OCI-LY1 (cell line): ENCODE measurements around the gene CACNA2D4.

Experiments used
- H2AFZ ChIP-seq: fragments of 200-600 bp; sonication (generic), shearing (Covaris generic); 2 replicates; pipeline ENCODE4 v1.6.0; 2014; ENCODE audit warnings: antibody characterized with exemption, mild to moderate bottlenecking, low read length
- H3F3A ChIP-seq: fragments of 200-600 bp; sonication (generic), shearing (Covaris generic); 2 replicates; pipeline ENCODE4 v1.6.0; 2014; ENCODE audit warnings: mild to moderate bottlenecking, antibody characterized with exemption, low read length, moderate library complexity; ENCODE audit not compliant: insufficient read depth
- H3K27ac ChIP-seq: fragments of 200-600 bp; sonication (generic); 2 replicates; pipeline ENCODE4 v1.5.1; 2014; ENCODE audit warnings: low read length, mixed run types, mild to moderate bottlenecking, low read depth; ENCODE audit not compliant: poor library complexity, severe bottlenecking
- H3K27me3 ChIP-seq: fragments of 200-600 bp; sonication (generic); 2 replicates; pipeline ENCODE4 v1.6.0; 2014; ENCODE audit warnings: antibody characterized with exemption, mild to moderate bottlenecking, low read length, moderate library complexity; ENCODE audit not compliant: insufficient read depth
- H3K36me3 ChIP-seq: fragments of 200-600 bp; sonication (generic); 2 replicates; pipeline ENCODE4 v1.6.1; 2014; ENCODE audit warnings: mild to moderate bottlenecking, antibody characterized with exemption, low read length, moderate library complexity, mixed read lengths; ENCODE audit not compliant: insufficient read depth
- H3K4me1 ChIP-seq: fragments of 200-600 bp; sonication (generic); 2 replicates; pipeline ENCODE4 v1.5.1; 2014; ENCODE audit warnings: mild to moderate bottlenecking, low read length, moderate library complexity; ENCODE audit not compliant: insufficient read depth, severe bottlenecking
- H3K4me2 ChIP-seq: fragments of 200-600 bp; sonication (generic), shearing (Covaris generic); 2 replicates; pipeline ENCODE4 v1.6.1; 2014; ENCODE audit warnings: low read length
- H3K4me3 ChIP-seq: fragments of 200-600 bp; sonication (generic); 2 replicates; pipeline ENCODE4 v1.5.1; 2014; ENCODE audit warnings: low read length, low read depth, mild to moderate bottlenecking, mixed read lengths; ENCODE audit not compliant: poor library complexity, severe bottlenecking
- H3K79me2 ChIP-seq: fragments of 200-600 bp; shearing (Covaris generic); 2 replicates; pipeline ENCODE4 v1.6.1; 2016; ENCODE audit warnings: mixed run types, low read length, mixed read lengths; ENCODE audit not compliant: insufficient read depth
- H3K9ac ChIP-seq: fragments of 200-600 bp; sonication (generic), shearing (Covaris generic); 2 replicates; pipeline ENCODE4 v1.6.1; 2014; ENCODE audit warnings: mild to moderate bottlenecking, low read length, mixed read lengths
- H3K9me2 ChIP-seq: fragments of 200-600 bp; sonication (generic), shearing (Covaris generic); 2 replicates; pipeline ENCODE4 v1.6.1; 2014; ENCODE audit warnings: low read depth, mild to moderate bottlenecking, low read length, mixed read lengths
- H3K9me3 ChIP-seq: fragments of 200-600 bp; shearing (Covaris generic); 2 replicates; pipeline ENCODE4 v1.6.1; 2014; ENCODE audit warnings: low read length, mixed read lengths
- H4K20me1 ChIP-seq: fragments of 200-600 bp; sonication (generic), shearing (Covaris generic); 2 replicates; pipeline ENCODE4 v1.6.0; 2016; ENCODE audit warnings: mild to moderate bottlenecking, low read length; ENCODE audit not compliant: insufficient read depth
- CTCF ChIP-seq: fragments of 200-600 bp; sonication (generic), shearing (Covaris generic); IDR thresholded peaks from 2 replicates; pipeline ENCODE4 v1.5.1; 2017; ENCODE audit warnings: mild to moderate bottlenecking, antibody characterized with exemption, low read length, moderate library complexity, mixed read lengths
- EZH2 ChIP-seq: fragments of 200-600 bp; sonication (generic), shearing (Covaris generic); IDR thresholded peaks from 2 replicates; pipeline ENCODE4 v1.8.0; 2017; ENCODE audit warnings: borderline replicate concordance, mixed run types, mild to moderate bottlenecking, antibody characterized with exemption, low read length, moderate library complexity, mixed read lengths

Gene CACNA2D4

GRCh38 chr12:1872001-1872400, 46.5 kb downstream of the CACNA2D4 start:
- H3K4me2 ChIP-seq, result no peak overlapping the region
- no peaks in the 10 kb centered on the region for H3F3A ChIP-seq
- no peaks in the 10 kb centered on the region for H3K79me2 ChIP-seq
- H2AFZ ChIP-seq, result no peak overlapping the region
- no peak overlapping the region for H3K27ac ChIP-seq
- H4K20me1 ChIP-seq, result no peaks in the 10 kb centered on the region
- peaks cover 8% of the 10 kb centered on the region; the same call in 1 of the 2 replicates for H3K27me3 ChIP-seq
- H3K9ac ChIP-seq, result no peak overlapping the region
- H3K9me2 ChIP-seq, result no peaks in the 10 kb centered on the region
- no peak overlapping the region for H3K4me3 ChIP-seq
- H3K4me1 ChIP-seq, result no peaks in the 10 kb centered on the region
- no peaks in the 10 kb centered on the region for H3K36me3 ChIP-seq
- no peak for TF ChIP-seq EZH2
- H3K9me3 ChIP-seq, result no peaks in the 10 kb centered on the region

GRCh38 chr12:1870998-1871917, 47.2 kb downstream of the CACNA2D4 start:
- H4K20me1 ChIP-seq, result no peaks in the 10 kb centered on the region
- no peak overlapping the region for H3K9ac ChIP-seq
- no peak for TF ChIP-seq EZH2
- TF ChIP-seq CTCF, result no peak
- no peak overlapping the region for H2AFZ ChIP-seq
- no peaks in the 10 kb centered on the region for H3K79me2 ChIP-seq
- no peaks in the 10 kb centered on the region for H3K4me1 ChIP-seq
- peaks cover 8% of the 10 kb centered on the region; the same call in 1 of the 2 replicates for H3K27me3 ChIP-seq
- no peak overlapping the region for H3K27ac ChIP-seq
- H3K9me2 ChIP-seq, result no peaks in the 10 kb centered on the region
- no peak overlapping the region for H3K4me3 ChIP-seq
- H3K4me2 ChIP-seq, result no peak overlapping the region
- H3K9me3 ChIP-seq, result no peaks in the 10 kb centered on the region
- no peaks in the 10 kb centered on the region for H3K36me3 ChIP-seq
- no peaks in the 10 kb centered on the region for H3F3A ChIP-seq

- Histone ChIP-seq H3K79me2 (no peaks in the 10 kb centered on the region), H3K9ac (no peak overlapping the region), H4K20me1 (no peaks in the 10 kb centered on the region), H3K27ac (no peak overlapping the region), H3K9me3 (no peaks in the 10 kb centered on the region), H3K9me2 (no peaks in the 10 kb centered on the region), H3K36me3 (no peaks in the 10 kb centered on the region), H3F3A (no peaks in the 10 kb centered on the region), H3K4me2 (no peak overlapping the region), H3K27me3 (peaks cover 8% of the 10 kb centered on the region; the same call in 1 of the 2 replicates), H3K4me1 (no peaks in the 10 kb centered on the region), H2AFZ (no peak overlapping the region), H3K4me3 (no peak overlapping the region)
- TF ChIP-seq EZH2 (no peak), CTCF (no peak)
Measured at GRCh38 chr12:1870086-1870485, 48.4 kb downstream of the CACNA2D4 start.
